GM12891 (cell line): ENCODE results near the gene C5orf46.

ENCODE experiments used
- POLR2A ChIP-seq: IDR thresholded peaks from 2 replicates; pipeline ENCODE4 v1.6.1; 2011; ENCODE audit warnings: low read depth, low read length, control low read depth
- POLR2AphosphoS5 ChIP-seq: IDR thresholded peaks from 2 replicates; pipeline ENCODE4 v1.6.1; 2011; ENCODE audit warnings: low read depth, low read length, control low read depth
- POU2F2 ChIP-seq: IDR thresholded peaks from 2 replicates; pipeline ENCODE4 v1.6.1; 2011; ENCODE audit warnings: low read depth, mild to moderate bottlenecking, control low read depth, low read length, moderate library complexity
- SPI1 ChIP-seq: IDR thresholded peaks from 2 replicates; pipeline ENCODE4 v1.6.1; 2011; ENCODE audit warnings: low read depth, low read length, control low read depth

DNA sequence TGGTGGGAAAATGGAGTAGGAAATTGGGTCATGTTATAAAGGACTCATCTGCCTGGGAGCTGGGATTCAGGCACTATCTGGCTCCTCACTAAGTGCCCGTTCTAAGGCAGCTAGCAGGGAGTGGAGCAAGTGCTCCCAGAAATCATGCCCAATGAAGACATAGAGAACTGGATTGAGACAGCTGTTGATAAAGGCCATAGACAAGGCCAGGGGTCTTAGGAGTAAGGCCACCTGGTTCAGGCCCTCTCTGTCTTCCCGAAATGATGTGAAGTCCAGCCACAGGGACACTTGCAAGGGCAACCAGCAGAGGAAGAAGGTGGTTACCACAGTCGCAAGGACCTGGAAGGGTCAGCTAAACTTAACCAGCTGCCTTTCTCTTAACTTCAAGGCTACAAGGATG lies 54.8 kb downstream of the C5orf46 start:
- TF ChIP-seq POLR2A (no peak), SPI1 (no peak), POLR2AphosphoS5 (no peak), POU2F2 (no peak)
